Measurements from ENCODE around the gene AHNAK. TPM values are rescaled to one million over a fixed set of nuclear protein-coding genes. Genes with fewer than 3 reads are reported as not detected.
"Not testable (repeated sequence)": the region's sequence is repeated elsewhere in the genome, so short reads cannot be mapped to it uniquely, and the experiment has no call there.

AHNAK gene
- total RNA-seq, 1 experiment from 2014 or later, result 184 TPM

DNA sequence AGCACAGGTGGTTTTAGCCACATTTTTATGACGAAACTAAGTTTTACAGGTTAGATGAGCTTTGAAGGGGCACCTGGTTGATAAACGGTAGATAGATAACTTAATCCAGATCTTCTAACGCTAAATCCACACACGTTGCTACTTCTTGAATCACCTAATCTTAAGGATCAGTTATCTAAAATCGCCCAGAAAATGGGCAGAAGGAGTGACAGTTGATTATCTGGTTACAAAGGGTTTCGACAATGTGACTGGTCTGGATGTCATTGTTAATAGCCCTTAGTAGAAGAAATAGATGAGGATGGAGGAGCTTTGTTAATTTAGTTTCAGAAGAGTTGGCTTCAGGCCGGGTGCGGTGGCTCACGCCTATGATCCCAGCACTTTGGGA, 84.1 kb downstream of the AHNAK start:
- DNase-seq (ENCODE audit: low read depth), result no peak

DNA sequence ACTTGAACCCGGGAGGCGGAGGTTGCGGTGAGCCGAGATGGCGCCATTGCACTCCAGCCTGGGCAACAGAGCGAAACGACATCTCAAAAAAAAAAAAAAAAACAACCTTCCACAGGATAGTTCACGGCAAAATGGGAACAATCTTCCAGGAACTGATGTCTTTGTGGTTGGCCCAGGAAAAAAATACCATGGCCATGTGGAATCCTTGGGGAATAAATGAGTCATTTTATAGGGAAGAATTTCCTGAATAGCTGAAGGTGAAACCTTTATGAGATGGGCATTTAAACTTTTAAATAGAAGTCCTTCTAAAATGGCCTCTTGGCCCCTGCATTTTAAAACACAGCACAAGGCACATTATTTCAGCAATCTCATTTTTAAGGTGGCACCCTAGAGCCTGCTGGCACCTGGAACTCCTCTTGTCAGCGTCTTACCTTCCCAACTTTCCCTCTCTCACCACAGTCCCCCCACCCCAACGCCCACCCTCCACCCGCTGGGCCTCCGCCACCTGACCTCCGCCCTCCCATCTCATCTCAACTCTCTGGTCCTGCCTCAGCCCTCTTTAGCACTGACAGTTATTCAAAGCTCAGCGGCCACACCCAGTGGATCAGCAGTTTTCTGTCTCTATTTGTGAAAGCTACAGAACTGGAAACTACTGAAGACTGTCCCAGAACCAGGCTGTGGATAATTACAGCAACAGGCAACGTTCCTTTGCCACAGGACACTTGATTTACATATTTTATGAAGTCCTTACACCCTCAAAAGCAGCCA, 84.7 kb downstream of the AHNAK start:
- peak; percentile 89 for DNase-seq (ENCODE audit: low read depth)

DNA sequence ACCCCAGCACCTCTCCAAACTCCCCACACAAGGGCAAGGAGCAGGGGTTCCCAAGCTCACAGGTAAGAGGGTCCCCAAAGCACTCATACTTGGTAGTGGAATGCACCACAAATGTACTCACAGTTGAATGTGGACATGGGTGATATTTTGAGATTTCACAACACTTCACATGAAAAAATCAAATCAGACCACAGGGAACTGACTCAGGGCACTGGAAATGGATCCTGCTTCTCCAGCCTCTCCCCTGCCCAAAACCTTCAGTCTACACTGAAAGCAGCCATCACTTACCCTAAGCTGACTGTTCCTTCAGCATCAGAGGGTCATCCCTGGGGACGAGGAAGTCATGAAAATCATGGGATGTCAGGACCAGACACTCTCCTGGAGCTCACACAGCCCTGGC, 87.5 kb downstream of the AHNAK start:
- no peak for DNase-seq (ENCODE audit: low read depth)

DNA sequence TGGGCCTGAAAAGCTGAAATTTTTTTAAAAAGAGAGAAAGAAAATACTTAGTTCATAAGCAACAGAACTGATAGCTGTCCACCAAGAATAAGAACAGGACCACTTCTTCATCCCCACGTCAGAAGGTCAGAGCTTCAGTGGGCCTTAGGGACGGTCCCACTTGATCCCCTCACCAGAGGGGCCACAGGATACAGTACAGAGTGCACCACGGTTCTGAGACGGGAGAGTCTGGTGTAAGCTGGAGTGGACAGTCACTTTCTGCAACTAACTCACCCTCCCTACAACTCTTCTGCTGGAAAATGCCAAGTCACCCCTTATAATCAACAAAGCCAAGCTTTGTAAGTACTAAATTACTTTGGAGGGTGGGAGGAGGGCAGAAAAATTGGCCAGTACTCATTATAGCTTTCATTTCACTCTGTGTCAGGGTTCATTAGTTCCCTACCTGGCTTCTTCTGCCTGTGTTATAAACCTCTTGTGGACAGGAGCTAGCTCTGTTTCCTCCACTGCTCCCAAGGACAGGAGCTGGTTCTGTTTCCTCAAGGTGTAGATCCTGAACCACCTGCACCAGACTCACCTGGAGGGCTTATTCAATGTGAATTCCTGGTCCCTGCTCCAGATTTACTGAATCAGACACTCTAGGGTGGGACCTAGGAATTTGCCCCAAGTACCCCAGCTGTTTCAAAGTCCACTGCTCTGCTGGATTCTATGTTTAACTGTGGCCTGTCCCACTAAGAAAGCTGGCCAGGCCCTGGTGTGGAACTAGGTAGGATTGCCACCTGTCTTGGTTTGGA, 88.2 kb downstream of the AHNAK start:
- DNase-seq (ENCODE audit: low read depth), result no peak

DNA sequence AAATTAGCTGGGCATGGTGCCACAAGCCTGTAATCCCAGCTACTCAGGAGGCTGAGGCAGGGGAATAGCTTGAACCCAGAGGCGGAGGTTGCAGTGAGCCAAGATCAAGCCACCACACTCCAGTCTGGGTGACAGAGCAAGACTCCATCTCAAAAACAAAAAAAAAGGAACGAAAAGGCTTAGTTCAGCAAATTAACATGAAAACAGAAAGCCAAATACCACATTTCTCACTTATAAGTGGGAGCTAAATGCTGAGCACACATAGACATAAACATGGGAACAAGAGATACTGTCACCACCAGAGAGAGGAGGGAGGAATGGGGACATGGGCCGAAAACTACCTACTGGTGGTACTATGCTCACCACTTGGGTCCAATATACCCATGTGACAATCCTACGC, 89.1 kb downstream of the AHNAK start:
- DNase-seq (ENCODE audit: low read depth), result no peak

DNA sequence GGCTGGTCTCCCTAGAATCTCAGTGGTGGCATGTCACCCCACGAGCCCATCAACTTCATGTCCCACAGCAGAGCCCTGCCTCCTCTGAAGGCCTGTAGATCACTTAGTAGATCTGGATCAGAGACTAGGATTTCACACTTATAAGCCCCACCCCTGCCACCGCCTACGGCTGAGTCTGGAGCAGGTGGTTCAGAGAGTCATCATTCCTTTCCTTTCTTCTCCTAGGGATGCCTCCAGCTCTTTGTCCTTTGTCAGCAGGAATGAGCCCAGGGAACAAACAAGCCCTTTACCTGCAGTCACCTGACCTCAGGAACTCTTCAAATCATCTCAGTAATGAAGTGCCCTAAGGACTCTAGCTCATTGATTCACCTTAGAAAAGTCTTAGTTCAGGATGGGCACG, 90.0 kb downstream of the AHNAK start:
- DNase-seq (ENCODE audit: low read depth), result no peak

DNA sequence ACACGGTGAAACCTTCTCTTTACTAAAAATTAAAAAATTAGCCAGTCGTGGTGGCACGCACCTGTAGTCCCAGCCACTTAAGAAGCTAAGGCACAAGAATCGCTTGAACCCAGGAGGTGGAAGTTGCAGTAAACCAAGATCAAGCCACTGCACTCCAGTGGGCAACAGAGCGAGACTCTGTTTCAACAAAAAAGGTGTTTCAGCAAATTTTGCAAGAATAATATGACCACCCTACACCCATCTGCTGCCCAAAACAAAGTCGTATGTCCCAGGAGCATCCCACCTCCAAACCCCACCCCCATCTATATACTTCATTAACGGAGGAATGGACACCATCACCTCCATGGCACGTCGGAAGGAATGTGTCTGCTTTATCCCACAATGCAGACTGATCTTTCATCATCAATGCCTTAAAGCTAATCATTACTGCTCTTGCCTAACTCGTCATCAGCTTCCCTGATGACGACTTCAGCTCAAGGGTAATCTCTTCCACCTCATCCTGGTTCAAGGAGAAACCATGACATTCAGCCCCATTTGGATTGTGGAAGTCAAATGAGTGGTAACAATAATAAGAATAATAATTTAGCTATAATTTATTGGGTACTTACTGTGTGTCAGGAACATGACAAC, 93.7 kb downstream of the AHNAK start:
- DNase-seq (ENCODE audit: low read depth), result no peak

DNA sequence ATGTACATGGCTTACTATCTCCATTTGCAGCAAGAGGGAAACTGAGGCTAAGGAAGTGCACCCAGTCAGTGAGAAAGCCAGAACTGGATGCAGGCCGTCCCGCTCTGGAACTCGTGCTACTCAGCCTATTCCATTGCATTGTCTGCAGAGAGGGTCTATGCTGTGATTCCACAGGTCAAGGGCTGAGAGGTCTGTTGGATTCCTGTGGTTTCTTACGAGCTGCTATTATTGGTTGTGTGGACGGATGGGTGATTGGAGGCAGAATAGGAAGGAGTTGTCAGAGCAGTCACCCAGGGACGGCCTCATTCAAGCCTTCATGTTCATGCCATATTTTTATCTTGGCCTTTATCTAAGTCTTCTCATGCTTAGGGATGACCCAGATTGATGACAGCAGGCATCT, 94.3 kb downstream of the AHNAK start:
- no peak for DNase-seq (ENCODE audit: low read depth)

DNA sequence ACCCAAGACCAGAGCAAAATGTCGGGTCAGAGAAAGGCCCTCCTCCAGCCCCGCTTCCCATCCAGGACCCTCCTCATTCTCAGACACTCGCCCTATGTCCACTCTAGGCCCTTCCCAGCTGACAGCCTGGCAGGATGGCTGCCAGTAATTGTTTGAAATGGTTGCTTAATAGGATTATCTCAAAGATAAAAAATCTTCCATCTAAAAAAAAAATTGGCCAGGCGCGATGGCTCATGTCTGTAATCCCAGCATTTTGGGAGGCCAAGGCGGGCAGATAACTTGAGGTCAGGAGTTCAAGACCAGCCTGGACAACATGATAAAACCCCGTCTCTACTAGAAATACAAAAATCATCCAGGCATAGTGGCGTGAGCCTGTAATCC, 95.4 kb downstream of the AHNAK start:
- no peak for DNase-seq (ENCODE audit: low read depth)

DNA sequence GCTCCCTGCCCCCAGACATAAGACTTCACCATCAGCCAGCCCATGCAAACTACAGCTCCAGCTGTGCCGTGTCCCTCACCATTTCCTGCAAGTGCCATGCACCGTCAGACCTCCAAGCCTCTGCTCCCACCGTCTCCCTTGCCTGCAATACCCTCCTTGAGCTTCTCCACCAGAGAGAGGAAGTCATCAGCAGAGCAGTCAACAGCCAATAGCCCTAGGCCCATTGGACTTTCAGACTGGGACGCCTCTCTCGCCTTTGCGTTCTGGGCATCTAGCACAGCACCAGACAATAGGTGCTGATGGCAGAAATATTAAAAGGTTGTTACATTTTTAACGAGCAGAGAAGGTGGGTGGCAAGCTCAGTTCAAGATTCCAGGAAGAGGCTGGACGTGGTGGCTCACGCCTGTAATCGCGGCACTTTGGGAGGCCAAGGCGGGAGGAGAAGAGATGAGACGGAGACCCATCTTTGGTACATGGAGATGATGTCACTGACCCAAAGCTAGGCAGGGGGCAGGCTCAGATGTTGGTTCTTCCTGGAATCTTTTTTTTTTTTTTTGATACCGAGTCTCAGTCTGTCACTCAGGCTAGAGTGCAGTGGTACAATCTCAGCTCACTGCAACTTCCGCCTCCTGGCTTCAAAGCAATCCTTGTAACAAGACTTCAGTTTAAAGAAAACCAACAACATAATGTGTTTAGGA, 95.9 kb downstream of the AHNAK start:
- DNase-seq (ENCODE audit: low read depth), result no peak

DNA sequence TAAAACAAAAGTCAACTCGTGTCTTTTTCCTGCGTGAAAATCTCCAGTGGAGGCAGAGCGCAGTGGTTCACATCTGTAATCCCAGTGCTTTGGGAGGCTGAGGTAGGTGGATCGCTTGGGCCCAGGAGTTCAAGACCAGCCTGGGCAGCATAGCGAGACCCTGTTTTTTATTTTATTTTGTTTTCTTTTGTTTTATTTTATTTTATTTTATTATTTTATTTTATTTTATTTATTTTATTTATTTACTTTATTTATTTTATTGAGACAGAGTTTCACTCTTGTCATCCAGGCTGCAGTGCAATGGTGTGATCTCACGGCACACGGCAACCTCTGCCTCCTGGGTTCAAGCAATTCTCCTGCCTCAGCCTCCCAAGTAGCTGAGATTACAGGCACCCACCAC, 96.7 kb downstream of the AHNAK start:
- not testable (repeated sequence) for DNase-seq (ENCODE audit: low read depth)

DNA sequence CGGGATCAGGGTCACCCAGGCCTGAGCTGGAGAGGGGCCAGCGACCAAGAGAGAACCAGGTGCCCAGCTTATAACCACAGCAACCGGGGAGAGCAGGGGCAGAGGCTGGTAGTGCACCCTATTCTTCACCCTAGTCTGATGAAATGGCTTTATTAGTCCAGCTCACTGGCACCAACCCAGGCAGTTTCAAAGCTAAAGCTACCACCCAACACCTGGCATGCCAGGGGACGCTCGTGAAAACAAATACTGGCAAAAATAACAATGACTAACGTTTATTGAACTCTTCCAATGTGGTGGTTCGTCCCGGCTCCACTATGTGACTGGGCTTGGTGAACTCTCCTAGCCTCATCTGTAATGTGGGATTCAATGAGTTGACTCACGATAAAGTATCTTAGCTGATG, 97.2 kb downstream of the AHNAK start:
- DNase-seq (ENCODE audit: low read depth), result no peak

DNA sequence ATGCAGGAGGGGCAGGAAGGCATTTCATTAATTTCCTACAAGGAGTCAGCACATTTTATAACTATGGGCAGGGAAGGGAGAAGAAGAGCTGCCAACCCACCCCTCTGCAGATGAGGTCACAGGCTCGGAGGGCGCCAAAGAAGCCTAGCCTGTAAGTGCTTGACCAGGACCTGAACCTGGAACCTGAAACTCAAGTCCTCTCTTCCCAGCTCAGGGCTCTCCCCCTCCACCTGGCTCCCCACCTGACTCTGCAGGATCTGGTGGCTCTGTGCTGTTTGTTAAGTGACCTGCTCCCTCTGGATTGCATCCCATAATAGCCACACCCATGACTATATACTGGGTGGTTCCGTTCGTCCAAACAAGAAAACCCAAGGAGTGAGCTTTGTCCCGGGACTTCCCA, 100.5 kb downstream of the AHNAK start:
- no peak for DNase-seq (ENCODE audit: low read depth)

DNA sequence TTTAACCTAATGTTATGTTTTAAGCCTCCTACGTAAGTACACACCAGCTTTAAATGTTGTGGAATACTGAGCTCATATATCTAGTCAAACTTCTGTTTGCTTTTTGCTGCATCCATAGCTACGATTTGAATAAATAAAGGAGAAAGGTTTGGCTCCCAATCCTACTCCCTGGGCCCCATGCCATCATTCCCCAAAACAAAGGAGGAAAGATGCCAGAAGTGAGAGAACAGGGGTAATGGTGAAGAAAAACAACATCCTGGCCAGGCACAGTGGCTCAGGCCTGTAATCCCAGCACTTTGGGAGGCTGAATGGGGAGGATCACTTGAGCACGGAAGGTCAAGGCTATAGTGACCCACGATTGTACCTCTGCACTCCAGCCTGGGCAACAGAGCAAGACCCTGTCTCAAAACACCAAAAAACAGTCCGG, 101.3 kb downstream of the AHNAK start:
- DNase-seq (ENCODE audit: low read depth), result no peak

DNA sequence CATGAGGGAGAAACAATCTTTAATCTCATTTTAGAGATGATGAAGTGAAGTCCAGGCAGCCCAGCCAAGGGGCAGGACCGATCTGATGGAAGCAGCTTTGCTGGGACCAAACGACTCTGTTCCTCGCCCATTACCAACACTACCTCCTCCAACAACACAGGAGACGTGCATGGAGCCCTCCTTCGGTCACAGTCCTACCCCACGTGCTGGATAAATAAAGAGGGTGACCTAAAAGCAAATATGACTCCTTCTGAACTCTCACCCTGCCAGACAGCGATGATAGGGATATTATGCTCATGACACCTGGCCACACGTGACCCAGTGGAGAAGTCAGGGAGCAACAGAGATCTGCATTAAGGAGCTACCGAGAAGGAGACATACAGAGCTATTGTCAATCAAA, 101.8 kb downstream of the AHNAK start:
- no peak for DNase-seq (ENCODE audit: low read depth)

DNA sequence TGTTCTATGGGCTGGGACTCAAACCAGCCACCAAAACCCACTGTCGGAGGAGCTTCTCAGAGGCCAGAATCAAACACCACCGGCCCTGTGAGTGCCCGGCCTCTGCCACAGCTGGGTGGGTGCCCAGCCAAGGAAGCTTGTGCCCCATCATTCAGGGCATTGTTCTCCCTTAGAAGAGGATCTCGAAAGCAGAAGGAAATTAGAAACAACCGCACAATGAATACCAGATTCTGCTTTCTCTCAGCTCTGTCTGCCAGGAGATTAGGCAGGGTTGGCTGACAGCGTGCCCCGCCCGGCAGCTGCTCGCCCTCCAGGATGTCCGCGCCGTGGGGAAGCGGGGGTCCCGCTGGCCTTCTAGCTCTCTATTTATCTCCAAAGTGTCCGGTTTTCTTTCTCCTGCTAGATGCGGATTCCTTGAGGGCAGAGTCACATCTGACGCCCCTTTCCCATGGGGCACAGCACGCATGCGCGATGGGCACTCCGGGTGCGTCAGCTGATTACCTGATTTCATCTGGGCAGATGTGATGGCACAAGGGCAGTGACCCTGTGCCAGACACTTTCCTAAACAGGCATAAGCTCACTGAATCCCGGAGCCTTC, 102.3 kb downstream of the AHNAK start:
- peak; percentile 63 for DNase-seq (ENCODE audit: low read depth)

DNA sequence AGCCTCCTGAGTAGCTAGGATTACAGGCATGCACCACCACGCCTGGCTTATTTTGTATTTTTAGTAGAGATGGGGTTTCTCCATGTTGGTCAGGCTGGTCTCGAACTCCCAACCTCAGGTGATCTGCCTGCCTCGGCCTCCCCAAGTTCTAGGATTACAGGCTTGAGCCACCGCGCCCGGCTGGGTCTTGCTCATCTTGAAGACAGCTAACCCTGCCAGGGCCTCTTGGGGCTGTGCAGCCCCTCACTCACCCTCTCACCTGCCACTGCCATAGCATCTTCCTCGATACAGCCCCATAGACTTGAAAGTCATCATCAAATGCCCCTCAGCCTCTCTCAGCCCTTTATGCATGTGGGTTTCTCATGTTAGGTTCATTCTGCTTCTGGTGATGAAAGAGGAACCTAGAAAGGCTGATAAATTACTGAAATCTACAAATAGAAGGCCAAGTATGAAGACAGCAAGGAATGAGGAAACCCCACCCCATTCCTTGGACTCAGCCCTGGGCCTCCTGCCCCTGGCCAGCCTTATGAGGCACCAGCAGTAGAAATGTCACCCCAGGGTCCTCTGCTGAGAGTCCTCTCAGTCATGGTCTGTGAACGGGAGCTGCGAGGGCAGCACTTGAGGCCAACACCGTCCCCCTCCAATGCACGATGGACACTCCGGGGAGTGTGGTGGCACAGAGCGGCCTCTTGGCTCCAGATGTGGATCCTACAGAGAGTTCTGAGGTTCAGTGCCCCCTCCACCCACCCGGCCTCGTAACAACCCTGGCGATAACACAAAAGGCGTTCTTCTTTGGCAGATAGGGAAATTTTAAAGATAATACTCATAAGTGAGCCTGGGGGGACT, 103.0 kb downstream of the AHNAK start:
- no peak for DNase-seq (ENCODE audit: low read depth)

DNA sequence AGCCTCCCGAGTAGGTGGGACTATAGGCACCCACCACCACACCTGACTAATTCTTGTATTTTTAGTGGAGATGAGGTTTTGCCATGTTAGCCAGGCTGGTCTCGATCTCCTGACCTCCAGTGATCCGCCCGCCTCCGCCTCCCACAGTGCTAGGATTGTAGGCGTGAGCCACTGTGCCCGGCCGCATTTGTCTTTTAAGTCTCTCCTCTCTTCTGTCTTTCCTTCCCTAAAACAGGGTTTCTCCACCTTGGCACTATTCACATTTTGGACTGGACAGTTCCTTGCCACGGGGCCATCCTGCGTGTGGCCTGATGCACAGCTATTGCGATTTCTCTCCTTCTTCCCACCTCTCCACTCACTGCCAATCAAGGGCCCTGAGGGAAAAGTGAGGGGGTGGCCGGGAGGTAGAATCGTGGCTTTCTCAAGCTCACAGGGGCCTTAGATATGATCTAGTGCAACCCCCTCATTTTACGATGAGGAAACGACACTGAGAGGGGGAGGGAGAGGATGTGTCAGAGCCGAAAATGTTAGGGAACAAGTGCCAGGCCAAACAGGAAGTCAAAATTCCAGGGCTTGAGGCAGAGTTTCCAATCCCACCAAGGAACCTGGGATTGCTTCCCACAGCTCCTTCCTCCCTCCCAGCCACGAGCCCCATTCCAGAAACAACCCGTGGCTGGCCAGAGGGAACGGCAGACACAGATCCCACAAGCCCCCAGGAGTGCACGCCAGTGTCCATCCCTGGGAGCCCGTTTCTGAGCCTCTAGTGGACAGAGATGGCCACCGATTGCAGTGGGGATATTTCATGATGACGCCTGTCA, 106.6 kb downstream of the AHNAK start:
- peak; percentile 73 for DNase-seq (ENCODE audit: low read depth)

DNA sequence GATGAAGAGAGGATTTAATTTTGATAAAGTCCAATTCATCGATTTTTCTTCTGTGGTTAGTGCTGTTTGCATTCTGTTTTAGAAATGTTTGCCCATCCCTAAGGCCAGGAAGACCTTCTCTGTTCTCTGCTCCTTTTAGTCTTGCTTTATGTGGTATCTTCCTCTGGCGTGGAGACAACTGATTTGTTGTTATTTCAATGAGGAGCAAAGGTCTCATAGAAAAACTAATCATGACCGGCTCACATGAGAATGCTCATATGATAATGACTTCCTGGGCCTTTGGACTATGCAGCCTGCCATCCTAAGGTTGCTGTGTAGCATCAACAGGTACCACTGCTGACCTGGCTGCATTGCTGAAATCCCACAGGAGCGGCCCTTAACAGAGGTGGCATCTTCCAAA, 108.0 kb downstream of the AHNAK start:
- no peak for DNase-seq (ENCODE audit: low read depth)

DNA sequence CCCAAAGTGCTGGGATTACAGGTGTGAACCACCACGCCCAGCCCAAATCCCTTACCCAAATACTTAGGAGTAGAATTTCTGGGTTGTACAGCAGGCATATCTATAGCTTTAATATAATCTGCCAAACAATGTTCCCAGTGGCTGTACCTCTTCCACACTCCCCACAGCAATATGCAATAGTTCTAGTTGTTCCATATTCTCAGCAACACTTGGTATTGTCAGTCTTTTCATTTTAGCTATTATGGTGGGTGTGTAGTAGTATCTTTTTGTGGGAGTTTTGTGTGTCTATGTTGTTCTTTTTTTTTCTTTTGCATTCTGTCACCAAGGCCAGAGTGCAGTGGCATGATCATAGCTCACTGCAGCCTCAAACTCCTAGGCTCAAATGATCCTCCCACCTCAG, 109.0 kb downstream of the AHNAK start:
- no peak for DNase-seq (ENCODE audit: low read depth)
